ENCODE results near the gene C1GALT1. TPM values are rescaled to one million over a fixed set of nuclear protein-coding genes. Genes with fewer than 3 reads are reported as not detected.
"Not testable (repeated sequence)": the region's sequence is repeated elsewhere in the genome, so short reads cannot be mapped to it uniquely, and the experiment has no call there.

C1GALT1 gene
- total RNA-seq, 1 donor from 2014 or later: 48.8 TPM

DNA sequence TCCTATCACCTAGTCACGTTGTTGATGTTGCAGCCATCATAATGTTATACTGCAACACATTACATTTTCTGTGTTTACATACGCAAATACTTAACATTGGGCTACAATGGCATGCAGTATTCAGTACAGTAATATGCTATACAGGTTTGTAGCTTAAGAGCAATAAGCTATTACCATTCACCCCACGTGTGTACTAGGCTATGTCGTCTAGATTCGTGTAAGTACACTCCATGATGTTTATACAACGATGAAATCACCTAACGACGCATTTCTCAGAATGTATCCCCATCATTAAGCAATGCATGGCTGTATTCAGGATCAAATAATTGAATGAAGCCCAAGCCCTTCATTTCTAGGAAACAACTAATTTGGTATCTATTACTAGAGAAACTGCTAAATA, 43.4 kb upstream of the C1GALT1 start:
- Mint-ChIP-seq H3K4me1 (ENCODE audit: unreplicated experiment) (peaks cover 10% of the 10 kb centered on the region), H3K27ac (no peak overlapping the region), H3K9me3 (no peaks in the 10 kb centered on the region), H3K27me3 (no peaks in the 10 kb centered on the region), H3K4me3 (no peak overlapping the region), H3K36me3 (no peaks in the 10 kb centered on the region)
- no peak for DNase-seq (ENCODE audit: extremely low spot score, unreplicated experiment)
- TF ChIP-seq, protein P1, sequence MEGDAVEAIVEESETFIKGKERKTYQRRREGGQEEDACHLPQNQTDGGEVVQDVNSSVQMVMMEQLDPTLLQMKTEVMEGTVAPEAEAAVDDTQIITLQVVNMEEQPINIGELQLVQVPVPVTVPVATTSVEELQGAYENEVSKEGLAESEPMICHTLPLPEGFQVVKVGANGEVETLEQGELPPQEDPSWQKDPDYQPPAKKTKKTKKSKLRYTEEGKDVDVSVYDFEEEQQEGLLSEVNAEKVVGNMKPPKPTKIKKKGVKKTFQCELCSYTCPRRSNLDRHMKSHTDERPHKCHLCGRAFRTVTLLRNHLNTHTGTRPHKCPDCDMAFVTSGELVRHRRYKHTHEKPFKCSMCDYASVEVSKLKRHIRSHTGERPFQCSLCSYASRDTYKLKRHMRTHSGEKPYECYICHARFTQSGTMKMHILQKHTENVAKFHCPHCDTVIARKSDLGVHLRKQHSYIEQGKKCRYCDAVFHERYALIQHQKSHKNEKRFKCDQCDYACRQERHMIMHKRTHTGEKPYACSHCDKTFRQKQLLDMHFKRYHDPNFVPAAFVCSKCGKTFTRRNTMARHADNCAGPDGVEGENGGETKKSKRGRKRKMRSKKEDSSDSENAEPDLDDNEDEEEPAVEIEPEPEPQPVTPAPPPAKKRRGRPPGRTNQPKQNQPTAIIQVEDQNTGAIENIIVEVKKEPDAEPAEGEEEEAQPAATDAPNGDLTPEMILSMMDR (conservative IDR thresholded peaks at IDR 0.05): no peak

DNA sequence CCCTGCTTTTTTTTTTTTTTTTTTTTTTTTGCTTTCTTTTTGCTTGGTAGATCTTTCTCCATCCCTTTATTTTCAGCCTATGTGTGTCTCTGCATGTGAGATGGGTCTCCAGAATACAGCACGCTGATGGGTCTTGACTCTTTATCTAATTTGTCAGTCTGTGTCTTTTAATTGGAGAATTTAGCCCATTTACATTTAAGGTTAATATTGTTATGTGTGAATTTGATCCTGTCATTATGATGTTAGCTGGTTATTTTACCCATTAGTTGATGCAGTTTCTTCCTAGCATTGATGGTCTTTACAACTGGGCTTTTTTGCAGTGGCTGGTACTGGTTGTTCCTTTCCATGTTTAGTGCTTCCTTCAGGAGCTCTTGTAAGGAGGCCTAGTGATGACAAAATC, 38.9 kb upstream of the C1GALT1 start:
- H3K27me3 Mint-ChIP-seq; H3K4me3 Mint-ChIP-seq; H3K4me1 Mint-ChIP-seq (ENCODE audit: unreplicated experiment); H3K36me3 Mint-ChIP-seq; H3K9me3 Mint-ChIP-seq; H3K27ac Mint-ChIP-seq; DNase-seq (ENCODE audit: extremely low spot score, unreplicated experiment): not testable (repeated sequence)

DNA sequence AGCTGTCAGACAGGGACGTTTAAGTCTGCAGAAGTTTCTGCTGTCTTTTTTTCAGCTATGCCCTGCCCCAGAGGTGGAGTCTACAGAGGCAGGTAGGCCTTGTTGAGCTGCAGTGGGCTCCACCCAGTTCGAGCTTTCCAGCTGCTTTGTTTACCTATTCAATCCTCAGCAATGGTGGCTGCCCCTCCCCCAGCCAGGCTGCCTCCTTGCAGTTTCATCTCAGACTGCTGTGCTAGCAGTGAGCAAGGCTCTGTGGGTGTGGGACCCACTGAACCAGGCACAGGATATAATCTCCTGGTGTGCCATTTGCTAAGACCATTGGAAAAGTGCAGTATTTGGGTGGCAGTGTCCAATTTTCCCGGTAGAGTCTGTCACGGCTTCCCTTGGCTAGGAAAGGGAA, 37.2 kb upstream of the C1GALT1 start:
- H3K27ac Mint-ChIP-seq; H3K9me3 Mint-ChIP-seq; H3K4me3 Mint-ChIP-seq; H3K27me3 Mint-ChIP-seq; H3K36me3 Mint-ChIP-seq; DNase-seq (ENCODE audit: extremely low spot score, unreplicated experiment); H3K4me1 Mint-ChIP-seq (ENCODE audit: unreplicated experiment): not testable (repeated sequence)

DNA sequence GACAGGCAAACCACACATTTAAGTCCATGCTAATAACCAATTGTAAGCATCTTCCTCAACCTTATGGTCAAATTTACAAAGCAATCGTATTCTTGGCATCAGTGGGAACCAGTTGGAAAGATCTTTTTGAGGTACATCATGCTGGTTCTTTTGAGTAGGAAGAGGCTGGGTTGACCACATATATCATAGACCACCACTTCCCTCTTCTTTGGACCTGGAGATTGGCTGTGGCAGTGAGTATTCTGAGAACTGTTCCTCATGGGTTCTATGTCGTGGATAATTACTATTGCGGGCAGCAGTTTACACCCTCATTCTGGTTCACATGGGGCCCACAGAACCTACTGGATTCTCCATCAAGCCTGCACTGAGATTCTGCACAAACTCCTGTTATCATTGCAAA, 35.5 kb upstream of the C1GALT1 start:
- peaks cover 4% of the 10 kb centered on the region for H3K36me3 Mint-ChIP-seq
- H3K27me3 Mint-ChIP-seq: no peaks in the 10 kb centered on the region
- TF ChIP-seq, protein P1 (conservative IDR thresholded peaks at IDR 0.05): no peak
- no peaks in the 10 kb centered on the region for H3K9me3 Mint-ChIP-seq
- no peak overlapping the region for H3K4me3 Mint-ChIP-seq
- H3K27ac Mint-ChIP-seq: no peak overlapping the region
- no peak for DNase-seq (ENCODE audit: extremely low spot score, unreplicated experiment)
- H3K4me1 Mint-ChIP-seq (ENCODE audit: unreplicated experiment): no peaks in the 10 kb centered on the region

DNA sequence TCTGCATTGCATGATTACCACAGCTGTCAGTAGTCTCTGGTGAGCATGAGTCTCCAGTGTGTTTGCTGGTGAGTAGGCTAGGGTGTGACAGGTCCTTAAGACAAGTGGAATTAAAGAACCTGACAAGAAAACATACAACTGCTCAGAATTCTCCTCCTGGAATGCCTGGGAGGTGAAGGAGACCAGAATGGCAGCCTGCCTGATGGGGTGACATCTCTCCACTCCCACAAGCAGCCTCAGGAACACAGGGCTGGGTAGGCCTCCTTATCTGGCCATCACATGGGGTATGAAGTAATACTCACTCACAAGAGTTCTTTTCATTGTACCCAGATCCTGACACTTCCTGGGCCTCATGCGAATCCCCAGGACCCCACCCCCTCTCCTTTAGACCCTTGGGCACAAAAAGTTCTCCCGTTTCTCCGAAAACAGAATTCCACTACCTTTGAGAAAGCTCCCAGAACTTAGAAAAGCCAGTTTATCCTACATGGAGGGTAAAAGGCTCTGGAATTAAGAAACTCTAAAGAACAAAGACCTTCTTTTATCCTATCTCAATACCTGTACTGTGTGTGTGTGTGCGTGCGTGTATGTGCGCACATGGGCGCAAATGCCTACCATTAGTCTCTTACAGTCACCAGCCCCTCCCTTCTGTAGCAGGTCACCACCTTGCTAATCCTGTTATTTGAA, 33.4 kb upstream of the C1GALT1 start:
- Mint-ChIP-seq H3K27me3 (no peaks in the 10 kb centered on the region), H3K4me1 (ENCODE audit: unreplicated experiment) (no peaks in the 10 kb centered on the region), H3K27ac (peak overlapping the region; percentile 25), H3K4me3 (no peak overlapping the region), H3K9me3 (no peaks in the 10 kb centered on the region), H3K36me3 (peaks cover 4% of the 10 kb centered on the region)
- TF ChIP-seq, protein P1 (conservative IDR thresholded peaks at IDR 0.05): no peak
- DNase-seq (ENCODE audit: extremely low spot score, unreplicated experiment): no peak

DNA sequence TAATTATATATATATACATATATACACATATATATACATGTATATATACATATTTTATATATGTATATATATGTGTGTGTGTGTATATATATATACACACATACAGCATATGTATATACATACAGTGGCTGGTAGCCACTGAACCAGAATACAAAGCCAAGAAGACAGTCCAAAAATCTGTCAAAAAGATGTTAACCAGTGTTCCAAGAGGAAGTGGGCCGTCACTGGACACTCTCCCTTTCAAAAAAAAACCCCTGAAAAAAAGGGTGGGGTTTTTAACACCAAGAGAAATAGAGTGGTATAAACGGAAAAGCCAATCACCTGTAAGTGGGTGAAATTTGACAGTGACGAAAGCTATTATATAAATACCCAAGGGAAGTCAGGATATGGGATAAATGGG, 31.1 kb upstream of the C1GALT1 start:
- H3K36me3 Mint-ChIP-seq: no peaks in the 10 kb centered on the region
- TF ChIP-seq, protein P1 (conservative IDR thresholded peaks at IDR 0.05): no peak
- no peak overlapping the region for H3K27ac Mint-ChIP-seq
- DNase-seq (ENCODE audit: extremely low spot score, unreplicated experiment): no peak
- H3K27me3 Mint-ChIP-seq: no peaks in the 10 kb centered on the region
- no peak overlapping the region for H3K4me3 Mint-ChIP-seq
- peaks cover 9% of the 10 kb centered on the region for H3K9me3 Mint-ChIP-seq
- H3K4me1 Mint-ChIP-seq (ENCODE audit: unreplicated experiment): no peaks in the 10 kb centered on the region

DNA sequence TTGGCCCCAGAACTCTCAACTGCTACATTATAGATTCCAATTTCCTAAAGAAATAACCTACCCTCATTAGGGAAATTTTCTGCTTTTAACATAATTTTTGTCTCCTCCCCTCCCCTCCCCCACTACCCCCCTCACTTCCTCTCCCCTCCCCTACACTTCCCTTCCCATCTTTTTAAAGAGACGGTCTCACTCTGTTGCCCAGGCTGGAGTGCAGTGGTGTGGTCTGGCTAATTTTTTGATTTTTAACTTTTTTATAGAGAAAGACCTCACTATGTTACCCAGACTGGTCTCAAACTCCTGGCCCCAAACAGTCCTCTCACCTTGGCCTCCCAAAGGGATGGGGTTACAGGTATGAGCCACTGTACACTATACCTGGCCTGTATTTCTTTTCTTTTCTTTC, 30.5 kb upstream of the C1GALT1 start:
- TF ChIP-seq, protein P1 (conservative IDR thresholded peaks at IDR 0.05): no peak
- no peak overlapping the region for H3K4me3 Mint-ChIP-seq
- H3K27me3 Mint-ChIP-seq: no peaks in the 10 kb centered on the region
- DNase-seq (ENCODE audit: extremely low spot score, unreplicated experiment): no peak
- no peaks in the 10 kb centered on the region for H3K4me1 Mint-ChIP-seq (ENCODE audit: unreplicated experiment)
- H3K36me3 Mint-ChIP-seq: no peaks in the 10 kb centered on the region
- H3K9me3 Mint-ChIP-seq: peaks cover 9% of the 10 kb centered on the region
- no peak overlapping the region for H3K27ac Mint-ChIP-seq
